Activated B cell treated with CpG ODN at 0.5 μM for 24 hours (primary cell): ENCODE measurements around the gene CDK8. TPM values are rescaled to one million over a fixed set of nuclear protein-coding genes. Genes with fewer than 3 reads are reported as not detected.

Source experiments
- ATAC-seq: fragments of 200-7000 bp; cut with Tn5 transposase; one replicate; pipeline ENCODE4 v1.10.0; 2021; ENCODE audit warnings: low read depth, mild to moderate bottlenecking, moderate library complexity
- CTCF ChIA-PET: fragments of 350-600 bp; sonication (Branson Sonifier 250); formaldehyde crosslinking; loops from one replicate; lab custom pipeline; 2021; ENCODE audit warnings: antibody characterized with exemption; lab: Charles Lee
- POLR2A ChIA-PET: fragments of 350-600 bp; sonication (Branson Sonifier 250); formaldehyde crosslinking; loops from one replicate; lab custom pipeline; 2021; ENCODE audit warnings: antibody characterized with exemption; lab: Charles Lee
- DNase-seq: peaks from one replicate; pipeline ENCODE4 v3.0.0; 2022
- H3K27ac Mint-ChIP-seq: one replicate; pipeline ENCODE4 v1.8.0; 2020; ENCODE audit warnings: mixed read lengths
- H3K27me3 Mint-ChIP-seq: one replicate; pipeline ENCODE4 v1.8.0; 2021; ENCODE audit warnings: mixed read lengths
- H3K36me3 Mint-ChIP-seq: one replicate; pipeline ENCODE4 v1.8.0; 2021; ENCODE audit warnings: low read depth, mixed read lengths
- H3K4me1 Mint-ChIP-seq: one replicate; pipeline ENCODE4 v1.8.0; 2021; ENCODE audit warnings: mixed read lengths
- H3K4me3 Mint-ChIP-seq: one replicate; pipeline ENCODE4 v1.8.0; 2020; ENCODE audit warnings: mild to moderate bottlenecking, mixed read lengths
- H3K9me3 Mint-ChIP-seq: one replicate; pipeline ENCODE4 v1.8.0; 2020; ENCODE audit warnings: mixed read lengths
- CTCF ChIP-seq: fragments of 200-600 bp; IDR thresholded peaks from one replicate; pipeline ENCODE4 v1.8.0; 2022; ENCODE audit warnings: antibody characterized with exemption, mild to moderate bottlenecking
- intact Hi-C: fragments of 100-400 bp; cut with micrococcal nuclease; formaldehyde crosslinking; loops from one replicate; pipeline ENCODE4 v1.15.1; 2024
- total RNA-seq: library from RNA; stranded (reverse); gene quantifications from 2 replicates; pipeline ENCODE4 v1.2.3, GENCODE V29; 2022

The CDK8 gene
- total RNA-seq, 1 donor from 2014 or later: 12.8 TPM

GRCh38 chr13:26435171-26435570, 181.2 kb downstream of the CDK8 start:
- no peak for TF ChIP-seq CTCF
- CTCF ChIA-PET: no interaction called here

GRCh38 chr13:26435646-26436045, 181.7 kb downstream of the CDK8 start:
- Mint-ChIP-seq H3K27ac (no peak overlapping the region), H3K36me3 (no peaks in the 10 kb centered on the region), H3K4me1 (no peaks in the 10 kb centered on the region), H3K27me3 (peaks cover 3% of the 10 kb centered on the region), H3K9me3 (peaks cover 30% of the 10 kb centered on the region), H3K4me3 (no peak overlapping the region)
- ATAC-seq: no peak
- ChIA-PET CTCF (no interaction called here), POLR2A (no interaction called here)
- no peak for DNase-seq
- intact Hi-C loops: no loop called here
- TF ChIP-seq CTCF: no peak

More at GRCh38 chr13:26435171-26435570, 181.2 kb downstream of the CDK8 start:
- no peak for ATAC-seq
- no peaks in the 10 kb centered on the region for H3K4me1 Mint-ChIP-seq
- H3K27me3 Mint-ChIP-seq: peaks cover 3% of the 10 kb centered on the region
- H3K27ac Mint-ChIP-seq: no peak overlapping the region
- H3K36me3 Mint-ChIP-seq: no peaks in the 10 kb centered on the region
- intact Hi-C loops: no loop called here
- H3K4me3 Mint-ChIP-seq: no peak overlapping the region
- POLR2A ChIA-PET: no interaction called here
- H3K9me3 Mint-ChIP-seq: peaks cover 30% of the 10 kb centered on the region
- DNase-seq: no peak

GRCh38 chr13:26436914-26437313, 183.0 kb downstream of the CDK8 start:
- ATAC-seq: no peak
- intact Hi-C loops: no loop called here
- H3K9me3 Mint-ChIP-seq: peaks cover 30% of the 10 kb centered on the region
- no peak for TF ChIP-seq CTCF
- ChIA-PET POLR2A (no interaction called here), CTCF (no interaction called here)
- H3K27me3 Mint-ChIP-seq: peaks cover 3% of the 10 kb centered on the region
- no peaks in the 10 kb centered on the region for H3K36me3 Mint-ChIP-seq
- no peak overlapping the region for H3K4me3 Mint-ChIP-seq
- no peaks in the 10 kb centered on the region for H3K4me1 Mint-ChIP-seq
- no peak for DNase-seq
- no peak overlapping the region for H3K27ac Mint-ChIP-seq

- Mint-ChIP-seq H3K9me3 (peaks cover 21% of the 10 kb centered on the region), H3K27ac (no peak overlapping the region), H3K27me3 (peaks cover 1% of the 10 kb centered on the region), H3K4me3 (no peak overlapping the region), H3K36me3 (no peaks in the 10 kb centered on the region), H3K4me1 (no peaks in the 10 kb centered on the region)
- CTCF ChIA-PET: no interaction called here
- ATAC-seq: no peak
- POLR2A ChIA-PET: no interaction called here
- no peak for DNase-seq
- no peak for TF ChIP-seq CTCF
- intact Hi-C loops: no loop called here
Measured at GRCh38 chr13:26440111-26440510, 186.2 kb downstream of the CDK8 start.

- H3K4me1 Mint-ChIP-seq: no peaks in the 10 kb centered on the region
- DNase-seq: no peak
- intact Hi-C loops: no loop called here
- no peak overlapping the region for H3K4me3 Mint-ChIP-seq
- no peak overlapping the region for H3K27ac Mint-ChIP-seq
- ChIA-PET POLR2A (no interaction called here), CTCF (no interaction called here)
- H3K27me3 Mint-ChIP-seq: peaks cover 1% of the 10 kb centered on the region
- peaks cover 15% of the 10 kb centered on the region for H3K9me3 Mint-ChIP-seq
- no peak for ATAC-seq
- H3K36me3 Mint-ChIP-seq: no peaks in the 10 kb centered on the region
- no peak for TF ChIP-seq CTCF
Measured at GRCh38 chr13:26441476-26441875, 187.5 kb downstream of the CDK8 start.
